Glutamatergic neuron (in vitro differentiated cells): ENCODE data around the gene PSMA1. TPM values are rescaled to one million over a fixed set of nuclear protein-coding genes. Genes with fewer than 3 reads are reported as not detected.
"Not testable (repeated sequence)": the region's sequence is repeated elsewhere in the genome, so short reads cannot be mapped to it uniquely, and the experiment has no call there.

Source experiments
- DNase-seq: peaks from one replicate; pipeline ENCODE4 v3.0.0; 2022
- H3K27ac Mint-ChIP-seq: one replicate; pipeline ENCODE4 v1.8.0; 2020; ENCODE audit warnings: mild to moderate bottlenecking, mixed read lengths, inconsistent platforms; ENCODE audit not compliant: unreplicated experiment
- H3K27me3 Mint-ChIP-seq: one replicate; pipeline ENCODE4 v1.8.0; 2020; ENCODE audit warnings: mild to moderate bottlenecking, moderate library complexity, mixed read lengths, inconsistent platforms; ENCODE audit not compliant: unreplicated experiment
- H3K36me3 Mint-ChIP-seq: one replicate; pipeline ENCODE4 v1.8.0; 2020; ENCODE audit warnings: mild to moderate bottlenecking, mixed read lengths, inconsistent platforms; ENCODE audit not compliant: unreplicated experiment
- H3K4me1 Mint-ChIP-seq: one replicate; pipeline ENCODE4 v1.8.0; 2020; ENCODE audit warnings: mild to moderate bottlenecking, low read depth, mixed read lengths, inconsistent platforms; ENCODE audit not compliant: unreplicated experiment
- H3K4me3 Mint-ChIP-seq: one replicate; pipeline ENCODE4 v1.8.0; 2020; ENCODE audit warnings: mild to moderate bottlenecking, mixed read lengths, inconsistent platforms; ENCODE audit not compliant: unreplicated experiment
- H3K9me3 Mint-ChIP-seq: one replicate; pipeline ENCODE4 v1.8.0; 2020; ENCODE audit warnings: mild to moderate bottlenecking, moderate library complexity, mixed read lengths, inconsistent platforms; ENCODE audit not compliant: unreplicated experiment
- total RNA-seq: library from RNA; stranded (reverse); fragmentation: NEBNext Ultra II Directional; extraction: Animal tissue kit (Norgen Biotek cat#: 25700); gene quantifications from one replicate; pipeline ENCODE4 v1.2.1, GENCODE V29; 2021; ENCODE audit not compliant: unreplicated experiment
- TF ChIP-seq, protein P1 (sequence below): fragments of 200-600 bp; sonication (generic); IDR thresholded peaks from one replicate; pipeline ENCODE4 v1.5.0; 2021; ENCODE audit not compliant: partially characterized antibody, unreplicated experiment

PSMA1 gene
- total RNA-seq, 1 donor from 2014 or later = 137 TPM

DNA sequence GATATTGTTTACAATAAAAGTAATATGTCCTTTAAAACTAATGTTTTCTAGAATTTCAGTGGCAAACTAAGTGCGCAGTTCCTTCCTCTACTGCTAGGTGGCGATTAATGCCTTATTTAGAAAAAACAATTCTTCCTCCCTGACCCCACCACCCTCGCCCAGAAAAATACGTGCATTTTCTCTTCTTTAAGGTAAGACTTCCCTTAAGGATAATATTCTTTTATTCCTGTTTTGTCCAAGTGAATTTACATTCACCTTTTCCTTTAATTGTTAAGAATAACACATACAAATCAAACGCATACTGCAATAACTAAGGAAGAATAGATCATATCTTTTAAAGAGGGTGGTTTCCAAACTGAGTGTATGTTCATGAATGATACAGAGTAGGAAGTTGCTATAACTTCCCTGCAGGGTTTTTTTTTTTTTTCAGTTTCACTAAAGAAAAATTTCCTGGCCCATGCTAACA, 17.0 kb upstream of the PSMA1 start:
- no peaks in the 10 kb centered on the region for H3K36me3 Mint-ChIP-seq
- DNase-seq = no peak
- TF ChIP-seq, protein P1, sequence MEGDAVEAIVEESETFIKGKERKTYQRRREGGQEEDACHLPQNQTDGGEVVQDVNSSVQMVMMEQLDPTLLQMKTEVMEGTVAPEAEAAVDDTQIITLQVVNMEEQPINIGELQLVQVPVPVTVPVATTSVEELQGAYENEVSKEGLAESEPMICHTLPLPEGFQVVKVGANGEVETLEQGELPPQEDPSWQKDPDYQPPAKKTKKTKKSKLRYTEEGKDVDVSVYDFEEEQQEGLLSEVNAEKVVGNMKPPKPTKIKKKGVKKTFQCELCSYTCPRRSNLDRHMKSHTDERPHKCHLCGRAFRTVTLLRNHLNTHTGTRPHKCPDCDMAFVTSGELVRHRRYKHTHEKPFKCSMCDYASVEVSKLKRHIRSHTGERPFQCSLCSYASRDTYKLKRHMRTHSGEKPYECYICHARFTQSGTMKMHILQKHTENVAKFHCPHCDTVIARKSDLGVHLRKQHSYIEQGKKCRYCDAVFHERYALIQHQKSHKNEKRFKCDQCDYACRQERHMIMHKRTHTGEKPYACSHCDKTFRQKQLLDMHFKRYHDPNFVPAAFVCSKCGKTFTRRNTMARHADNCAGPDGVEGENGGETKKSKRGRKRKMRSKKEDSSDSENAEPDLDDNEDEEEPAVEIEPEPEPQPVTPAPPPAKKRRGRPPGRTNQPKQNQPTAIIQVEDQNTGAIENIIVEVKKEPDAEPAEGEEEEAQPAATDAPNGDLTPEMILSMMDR = peak; percentile 79
- H3K9me3 Mint-ChIP-seq = no peaks in the 10 kb centered on the region
- H3K27ac Mint-ChIP-seq = no peak overlapping the region
- no peak overlapping the region for H3K4me3 Mint-ChIP-seq
- no peaks in the 10 kb centered on the region for H3K27me3 Mint-ChIP-seq
- H3K4me1 Mint-ChIP-seq = peaks cover 10% of the 10 kb centered on the region

- not testable (repeated sequence) for H3K4me1 Mint-ChIP-seq, DNase-seq, H3K27ac Mint-ChIP-seq, H3K27me3 Mint-ChIP-seq, H3K36me3 Mint-ChIP-seq, H3K9me3 Mint-ChIP-seq, H3K4me3 Mint-ChIP-seq
Measured at GRCh38 chr11:14535166-14535565, 15.0 kb upstream of the PSMA1 start.

DNA sequence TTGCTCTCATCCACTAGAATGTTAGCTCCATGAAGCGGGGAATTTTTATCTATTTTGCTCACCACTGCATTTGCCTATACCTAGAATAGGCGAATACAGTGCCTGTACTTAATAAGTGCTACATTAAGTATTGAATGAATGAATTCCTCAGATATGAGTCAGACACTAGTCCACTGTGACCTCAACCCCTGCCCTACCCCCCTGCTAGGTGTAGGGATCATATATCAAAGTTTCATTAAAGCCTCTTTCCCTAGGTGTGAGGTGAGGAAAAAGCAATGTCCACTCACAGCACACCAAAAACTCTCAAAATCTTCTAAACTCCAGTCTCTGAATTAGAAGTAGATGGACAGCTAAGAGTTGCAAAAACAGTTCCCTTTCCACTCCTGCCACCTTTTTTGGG, 9.8 kb upstream of the PSMA1 start:
- Mint-ChIP-seq H3K4me3 (no peak overlapping the region), H3K27ac (no peak overlapping the region), H3K9me3 (peaks cover 2% of the 10 kb centered on the region), H3K36me3 (no peaks in the 10 kb centered on the region), H3K4me1 (peaks cover 2% of the 10 kb centered on the region), H3K27me3 (no peaks in the 10 kb centered on the region)
- DNase-seq = no peak
- TF ChIP-seq, protein P1 = no peak

- Mint-ChIP-seq H3K4me1 (peaks cover 2% of the 10 kb centered on the region), H3K27ac (no peak overlapping the region), H3K36me3 (no peaks in the 10 kb centered on the region), H3K9me3 (peaks cover 2% of the 10 kb centered on the region), H3K27me3 (no peaks in the 10 kb centered on the region), H3K4me3 (no peak overlapping the region)
- TF ChIP-seq, protein P1 = no peak
- no peak for DNase-seq
Measured at GRCh38 chr11:14529321-14529720, 9.1 kb upstream of the PSMA1 start.

GRCh38 chr11:14522801-14523200, 2.6 kb upstream of the PSMA1 start:
- DNase-seq = no peak
- Mint-ChIP-seq H3K9me3 (no peaks in the 10 kb centered on the region), H3K4me3 (no peak overlapping the region), H3K27me3 (no peaks in the 10 kb centered on the region), H3K27ac (no peak overlapping the region), H3K4me1 (peaks cover 6% of the 10 kb centered on the region), H3K36me3 (no peaks in the 10 kb centered on the region)
- TF ChIP-seq, protein P1 = no peak

DNA sequence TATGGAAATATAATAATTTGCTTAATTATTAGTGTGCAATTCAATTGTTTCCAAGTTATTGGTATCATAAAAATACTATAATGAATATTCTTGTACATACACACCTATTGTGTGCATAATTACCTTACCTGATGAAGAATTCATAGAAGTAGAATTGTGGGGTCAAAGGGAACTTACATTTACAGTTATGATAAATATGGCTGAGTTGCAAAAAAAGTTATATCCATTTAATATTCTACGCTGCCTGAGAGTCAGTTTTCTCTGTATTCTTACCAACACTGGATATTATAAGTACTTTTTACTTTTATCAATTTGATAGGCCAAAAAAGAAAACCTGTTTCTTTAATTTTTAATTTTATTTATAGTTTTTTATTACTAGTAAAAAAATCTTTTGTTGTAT, 2.1 kb upstream of the PSMA1 start:
- H3K9me3 Mint-ChIP-seq = no peaks in the 10 kb centered on the region
- TF ChIP-seq, protein P1 = no peak
- no peak overlapping the region for H3K27ac Mint-ChIP-seq
- H3K4me1 Mint-ChIP-seq = peaks cover 6% of the 10 kb centered on the region
- DNase-seq = no peak
- H3K4me3 Mint-ChIP-seq = no peak overlapping the region
- no peaks in the 10 kb centered on the region for H3K36me3 Mint-ChIP-seq
- H3K27me3 Mint-ChIP-seq = no peaks in the 10 kb centered on the region
